Measurements from ENCODE around the gene SLC13A2.

Gene SLC13A2

DNA sequence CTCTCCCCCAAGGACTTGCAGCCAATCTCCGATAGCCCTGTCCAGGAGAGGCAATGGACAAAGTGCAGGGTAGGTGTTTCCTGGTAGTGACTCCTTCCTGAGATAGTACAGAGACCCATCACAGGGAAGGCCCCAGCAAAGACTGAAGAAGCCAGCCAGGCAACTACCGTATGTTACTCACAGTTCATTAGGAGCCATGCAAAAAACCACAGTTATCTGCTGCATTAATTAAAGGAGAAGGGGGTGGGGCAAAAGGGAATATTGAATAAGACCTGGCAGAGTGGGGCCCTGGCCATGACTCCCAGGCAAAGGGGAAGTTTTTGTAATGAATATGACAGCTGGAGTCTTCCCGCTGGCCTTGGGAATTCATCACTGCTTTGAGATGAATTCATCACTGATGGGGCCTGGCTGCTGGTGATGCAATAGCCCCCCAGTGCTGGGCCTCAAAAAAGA, 2.5 kb upstream of the SLC13A2 start:
- no peak for DNase-seq (ENCODE audit: low read depth in 1 of 2, low spot score in 1 of 2)

DNA sequence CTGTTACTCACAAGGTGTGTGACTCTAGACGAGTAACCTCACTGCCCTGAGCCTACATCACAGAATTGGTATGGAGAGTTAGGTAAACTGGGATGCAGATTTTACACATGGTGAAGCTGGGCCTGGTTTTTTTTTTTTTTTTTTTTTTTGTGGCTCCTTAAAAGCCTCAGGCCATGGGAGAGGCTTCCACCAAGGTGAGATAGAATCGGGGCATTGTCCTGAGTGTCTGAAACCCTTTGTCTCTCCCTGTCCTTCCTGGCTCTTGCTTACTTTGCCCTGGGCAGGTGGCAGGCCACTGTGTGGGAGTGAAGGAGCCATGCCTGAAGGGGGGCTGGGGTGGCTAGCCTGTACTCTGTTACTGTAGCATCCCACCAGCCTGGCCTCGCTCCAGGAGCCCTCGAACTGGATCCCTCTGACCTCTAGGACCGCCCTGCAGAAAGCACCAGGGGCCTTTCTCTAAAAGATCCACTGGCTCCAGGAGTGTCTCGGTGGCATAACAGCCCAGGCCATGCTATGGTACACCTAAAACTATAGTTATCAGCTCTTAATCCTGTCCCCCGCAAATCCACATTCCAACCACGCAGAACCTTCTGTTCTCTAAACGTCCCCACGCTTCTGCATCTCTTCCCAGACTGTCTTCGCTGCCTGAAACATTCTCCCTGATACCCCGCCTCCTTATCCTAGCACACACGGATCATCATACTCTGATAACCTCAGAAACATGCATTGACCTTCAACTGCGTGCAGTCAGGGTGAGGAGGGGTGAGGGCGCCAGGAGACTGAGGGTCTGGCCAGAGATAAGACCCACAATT, 1.7 kb upstream of the SLC13A2 start:
- DNase-seq (ENCODE audit: low read depth in 1 of 2, low spot score in 1 of 2): no peak

DNA sequence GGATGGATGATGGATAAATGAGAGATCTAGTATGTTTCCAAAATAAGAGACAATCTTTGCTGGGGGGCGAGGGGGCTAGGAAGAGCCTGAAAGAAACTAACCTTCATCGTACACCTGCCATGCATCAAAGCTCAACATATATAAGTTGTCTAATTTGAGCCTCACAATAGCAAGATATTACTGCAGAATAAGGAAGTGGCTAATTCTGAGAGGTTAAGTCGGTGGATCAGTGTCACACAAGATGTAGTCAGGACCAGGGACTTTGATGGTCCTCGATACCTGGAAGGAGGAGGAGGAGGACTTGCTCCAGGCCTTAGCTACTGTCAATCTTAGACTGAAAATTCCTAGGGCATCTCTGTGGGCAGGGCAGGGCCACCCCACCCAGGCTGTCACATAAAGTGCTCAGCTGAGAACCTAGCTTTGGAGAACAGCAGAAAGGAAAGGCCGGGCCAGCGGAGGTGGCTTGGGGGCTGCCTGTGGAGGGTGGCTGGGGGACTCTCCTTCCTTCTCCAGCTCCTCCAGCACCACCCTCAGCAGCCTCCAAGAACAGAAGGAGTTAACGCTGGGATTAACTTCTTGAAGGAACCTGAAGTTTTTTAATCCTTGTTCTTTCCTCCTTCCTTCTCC, 460 bp upstream of the SLC13A2 start:
- no peak for DNase-seq (ENCODE audit: low read depth in 1 of 2, low spot score in 1 of 2)

DNA sequence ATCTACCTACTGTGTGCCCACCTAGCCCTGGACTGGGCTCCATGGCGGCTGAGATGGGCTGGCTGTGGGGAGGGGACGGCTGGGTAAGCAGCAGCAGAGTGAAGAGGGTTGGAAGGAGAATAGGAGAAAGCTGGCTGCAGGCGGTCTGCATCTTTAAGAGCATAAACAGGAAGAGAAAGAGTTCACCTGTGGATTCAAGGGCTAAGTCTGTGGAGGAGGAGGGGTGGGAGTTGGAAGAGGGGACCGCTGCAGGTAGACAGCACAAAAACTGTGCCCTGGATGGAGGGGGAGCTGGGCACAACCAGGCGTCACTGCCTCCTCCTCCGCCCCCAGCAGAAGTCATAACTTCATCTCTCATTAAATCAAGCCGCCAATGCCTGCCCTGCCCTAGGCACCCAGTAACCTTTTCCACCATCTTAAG, 677 bp downstream of the SLC13A2 start:
- no peak for DNase-seq (ENCODE audit: low read depth in 1 of 2, low spot score in 1 of 2)

DNA sequence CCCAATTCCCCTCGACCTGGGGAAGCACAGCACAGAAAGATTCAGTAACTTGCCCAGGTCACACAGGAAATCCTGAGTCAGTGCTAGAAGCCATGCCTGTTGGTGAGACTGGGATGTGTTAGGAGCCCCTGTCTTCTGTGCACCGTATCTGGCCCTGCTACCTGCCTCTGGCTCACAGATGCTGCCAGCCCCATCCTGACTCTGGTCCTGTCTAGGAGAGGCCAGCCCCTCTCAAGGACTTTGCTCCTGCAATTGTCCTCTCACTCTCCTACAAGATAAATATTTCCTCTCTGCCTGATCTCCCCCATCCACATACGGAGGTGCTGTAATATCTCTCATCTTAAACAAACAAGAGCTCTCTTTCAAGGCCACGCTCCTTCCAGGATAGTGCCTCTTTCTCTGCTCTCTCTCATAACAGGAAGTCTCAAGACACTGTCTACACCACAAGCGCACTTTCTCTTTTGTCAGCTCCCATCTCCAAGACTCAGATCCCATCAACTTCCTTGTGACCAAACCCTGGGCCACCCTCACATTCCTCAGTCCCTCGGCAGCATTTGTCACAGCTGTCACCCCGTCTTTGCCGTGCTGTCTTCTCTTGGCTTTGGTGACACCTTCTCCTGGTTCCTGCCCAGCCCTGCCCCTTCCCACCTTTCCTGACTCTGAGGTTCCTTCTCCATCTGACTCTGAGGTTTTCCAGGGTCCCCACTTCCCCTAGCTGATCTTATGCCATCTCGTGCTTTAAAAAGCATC, 1.9 kb downstream of the SLC13A2 start:
- DNase-seq (ENCODE audit: low read depth in 1 of 2, low spot score in 1 of 2): no peak

DNA sequence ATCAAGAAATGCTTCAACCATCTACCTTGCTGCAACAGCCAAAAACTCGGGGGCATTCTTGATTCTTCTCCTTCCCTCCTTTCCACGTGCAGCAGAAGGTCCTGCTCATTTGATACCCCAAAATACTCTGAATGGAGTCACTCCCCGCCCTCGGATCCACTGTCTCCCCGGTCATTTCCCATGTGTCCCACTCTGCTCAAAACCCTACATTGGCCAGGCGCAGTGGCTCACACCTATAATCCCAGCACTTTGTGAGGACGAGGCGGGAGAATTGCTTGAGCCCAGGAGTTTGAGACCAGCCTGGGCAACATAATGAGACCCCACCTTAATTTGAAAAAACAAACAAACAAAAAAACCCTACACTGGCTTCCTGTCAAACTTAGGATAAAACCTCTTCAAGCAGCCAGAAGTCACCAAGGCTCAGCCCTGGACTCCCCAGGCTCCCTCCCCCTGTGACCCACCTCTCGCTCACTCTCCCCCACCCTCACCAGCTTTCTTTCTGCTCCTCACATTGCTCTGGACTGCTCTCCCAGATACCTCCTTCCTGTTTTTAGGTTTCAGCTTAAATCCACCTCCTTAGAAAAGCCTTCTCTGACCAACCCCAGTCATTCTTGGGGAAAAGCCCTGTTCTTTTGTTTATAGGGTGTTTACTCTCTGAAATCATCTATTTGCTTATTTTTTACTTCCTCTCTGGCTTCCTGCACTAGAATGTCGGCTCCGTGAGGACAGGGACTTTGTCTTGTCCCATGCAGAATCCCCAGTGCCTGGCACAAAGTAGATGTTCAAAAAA, 2.8 kb downstream of the SLC13A2 start:
- DNase-seq (ENCODE audit: low read depth in 1 of 2, low spot score in 1 of 2): no peak

DNA sequence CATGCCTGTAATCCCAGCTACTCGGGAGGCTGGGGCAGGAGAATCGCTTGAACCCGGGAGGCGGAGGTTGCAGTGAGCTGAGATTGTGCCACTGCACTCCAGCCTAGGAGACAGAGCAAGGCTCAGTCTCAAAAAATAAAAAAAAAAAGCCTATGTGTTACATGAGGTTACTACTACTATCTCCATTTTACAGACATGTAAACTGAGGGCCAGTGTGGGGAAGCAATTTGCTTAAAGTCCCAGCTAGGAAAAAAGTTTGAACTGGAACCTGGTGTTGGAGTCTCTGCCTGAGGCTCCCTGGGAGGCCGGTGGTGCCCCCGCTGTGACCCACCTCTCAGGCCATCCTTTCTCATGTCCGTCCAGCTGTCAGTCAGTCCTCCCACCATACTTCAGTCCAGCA, 4.5 kb downstream of the SLC13A2 start:
- no peak for DNase-seq (ENCODE audit: low read depth in 1 of 2, low spot score in 1 of 2)

DNA sequence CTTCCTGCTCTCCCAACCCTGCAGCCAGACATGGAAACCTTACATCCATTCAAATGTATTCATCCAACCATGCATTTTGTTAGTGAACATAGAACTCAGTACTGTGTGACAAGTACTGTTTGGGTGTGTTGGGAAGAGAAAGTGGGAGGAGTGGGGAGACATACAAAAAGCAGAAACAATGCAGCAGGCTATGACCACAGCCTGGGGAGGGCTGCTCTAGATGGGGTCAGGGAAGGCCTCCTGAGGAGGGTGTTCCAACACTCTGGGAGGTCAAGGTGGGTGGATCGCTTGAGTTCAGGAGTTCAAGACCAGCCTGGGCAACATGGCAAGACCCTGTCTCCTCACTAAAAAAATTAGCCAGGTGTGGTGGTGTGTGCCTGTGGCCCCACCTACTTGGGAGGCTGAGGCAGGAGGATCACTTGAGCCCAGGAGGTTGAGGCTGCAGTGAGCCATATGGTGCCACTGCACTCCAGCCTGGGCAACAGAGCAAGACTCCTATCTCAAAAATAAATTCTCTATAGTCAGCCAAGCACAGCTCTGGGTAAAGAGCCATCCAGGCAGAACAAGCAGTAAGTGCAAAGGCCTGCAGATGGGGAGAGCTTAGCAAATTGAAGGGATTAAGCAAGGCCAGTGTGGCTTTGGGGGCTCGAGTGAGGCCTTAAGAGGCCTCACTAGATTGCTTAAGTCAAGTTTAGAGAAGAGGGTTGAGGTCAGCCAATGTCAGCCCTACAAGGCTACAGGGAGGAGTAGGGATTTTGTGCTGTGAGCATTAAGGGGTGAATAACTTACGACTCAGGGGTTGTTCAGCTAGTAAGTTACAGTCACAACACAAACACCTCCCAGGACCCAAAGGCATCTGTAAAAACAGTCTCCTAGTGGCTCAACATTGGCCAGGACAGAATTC, 5.5 kb downstream of the SLC13A2 start:
- no peak for DNase-seq (ENCODE audit: low read depth in 1 of 2, low spot score in 1 of 2)

DNA sequence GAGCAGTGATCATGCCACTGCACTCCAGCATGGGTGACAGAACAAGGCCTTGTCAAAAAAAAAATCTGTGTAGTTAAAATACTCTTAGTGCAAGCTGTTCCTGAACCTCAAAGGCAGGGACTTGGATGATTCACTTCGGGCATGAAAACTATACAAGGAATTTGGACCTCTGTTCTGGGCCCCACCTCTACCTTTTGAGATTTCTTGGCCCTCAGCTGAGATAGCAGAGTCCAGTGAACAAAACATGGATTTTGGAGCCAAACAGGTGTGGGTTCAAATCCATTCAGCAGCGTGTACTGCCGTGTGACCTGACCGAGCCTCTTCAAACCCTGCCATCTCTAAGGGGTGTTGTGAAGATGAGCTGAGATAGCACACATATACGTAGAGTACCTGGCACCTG, 6.8 kb downstream of the SLC13A2 start:
- DNase-seq (ENCODE audit: low read depth in 1 of 2, low spot score in 1 of 2): no peak

DNA sequence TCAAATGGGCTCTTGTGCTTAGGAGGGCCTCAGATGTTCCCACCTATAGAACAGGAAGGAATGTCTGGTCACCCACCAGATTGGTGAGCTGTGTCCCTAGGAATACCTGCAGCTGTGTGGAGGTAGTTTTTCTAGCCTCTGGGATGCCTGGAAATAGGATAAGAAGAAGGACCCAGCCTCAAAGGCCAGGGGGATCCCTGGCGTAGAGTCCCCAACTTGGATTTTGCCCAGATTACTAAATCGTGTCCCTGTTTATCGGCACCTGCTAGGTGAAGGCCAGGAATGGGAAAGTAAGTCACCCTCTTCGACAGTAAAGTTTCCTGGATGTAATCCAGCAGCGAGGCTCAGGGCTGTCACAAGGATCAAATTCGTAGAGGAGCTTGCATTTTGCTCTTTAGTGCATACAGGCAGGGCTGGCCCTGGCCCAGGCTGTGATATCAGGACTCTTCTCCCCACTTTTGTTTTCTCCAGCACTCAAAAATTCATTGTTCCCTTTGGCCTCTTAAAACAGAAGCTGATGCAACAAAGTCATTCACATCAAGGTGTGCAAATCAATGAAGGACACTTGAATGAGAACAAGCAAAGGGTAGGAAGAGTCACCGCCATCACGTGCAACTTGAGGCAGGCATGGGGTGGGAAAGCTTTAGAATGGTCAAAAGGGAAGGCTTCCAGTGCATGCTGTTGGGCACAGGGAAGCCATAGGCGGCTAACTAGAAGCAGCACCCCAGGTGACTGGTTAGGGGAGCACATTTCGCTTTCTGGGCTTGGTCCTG, 7.5 kb downstream of the SLC13A2 start:
- DNase-seq (ENCODE audit: low read depth in 1 of 2, low spot score in 1 of 2): no peak

DNA sequence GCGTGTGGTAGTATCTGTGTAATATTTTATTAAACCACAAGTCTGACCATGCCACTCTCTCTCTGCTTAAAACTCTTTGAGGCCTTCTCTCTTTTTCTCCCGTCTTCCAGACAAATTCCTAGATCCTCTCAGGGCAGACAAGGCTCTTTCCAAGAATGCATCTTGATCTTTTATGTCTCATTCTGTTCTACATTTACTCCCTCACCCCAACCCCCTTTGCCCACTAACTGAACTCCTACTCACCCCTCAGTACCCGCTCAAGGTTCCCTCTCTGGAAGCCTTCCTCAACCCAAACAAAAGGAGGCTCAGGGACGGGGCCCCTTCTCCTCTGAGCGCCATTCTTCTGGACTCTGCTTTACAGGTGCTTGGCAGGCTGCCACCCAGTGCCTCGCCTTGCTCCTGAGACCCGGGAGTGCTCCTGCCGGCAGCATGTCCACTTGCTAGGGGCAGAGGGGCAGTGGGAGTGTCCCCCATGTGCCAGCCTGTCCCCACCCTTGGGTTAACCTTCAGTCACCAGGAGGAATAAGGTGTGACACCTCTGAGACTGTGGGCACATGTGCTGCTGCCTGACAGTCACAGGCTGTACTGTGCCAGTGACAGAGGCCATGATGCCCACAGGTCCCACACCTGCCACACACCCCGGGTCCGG, 9.2 kb downstream of the SLC13A2 start:
- no peak for DNase-seq (ENCODE audit: low read depth in 1 of 2, low spot score in 1 of 2)

DNA sequence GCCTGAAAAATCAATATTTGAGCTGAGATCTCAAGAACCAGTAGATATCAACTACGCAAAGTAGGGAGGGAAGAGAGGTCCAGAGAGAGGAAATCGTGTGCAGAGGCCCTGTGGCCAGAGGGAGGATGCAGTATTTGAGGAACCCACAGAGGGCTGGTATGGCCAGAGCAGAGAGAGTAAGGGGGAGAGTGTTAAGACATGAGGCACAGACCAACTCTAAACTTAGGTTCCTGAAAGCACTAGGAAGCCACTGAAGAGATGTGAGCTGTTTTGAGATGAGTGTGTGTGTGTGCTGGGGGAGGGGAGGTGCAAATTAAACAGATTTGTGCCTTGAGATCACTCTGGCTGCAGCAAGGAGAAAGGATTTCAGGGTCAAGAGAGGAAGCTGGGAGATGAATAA, 10.9 kb downstream of the SLC13A2 start:
- DNase-seq (ENCODE audit: low read depth in 1 of 2, low spot score in 1 of 2): no peak

DNA sequence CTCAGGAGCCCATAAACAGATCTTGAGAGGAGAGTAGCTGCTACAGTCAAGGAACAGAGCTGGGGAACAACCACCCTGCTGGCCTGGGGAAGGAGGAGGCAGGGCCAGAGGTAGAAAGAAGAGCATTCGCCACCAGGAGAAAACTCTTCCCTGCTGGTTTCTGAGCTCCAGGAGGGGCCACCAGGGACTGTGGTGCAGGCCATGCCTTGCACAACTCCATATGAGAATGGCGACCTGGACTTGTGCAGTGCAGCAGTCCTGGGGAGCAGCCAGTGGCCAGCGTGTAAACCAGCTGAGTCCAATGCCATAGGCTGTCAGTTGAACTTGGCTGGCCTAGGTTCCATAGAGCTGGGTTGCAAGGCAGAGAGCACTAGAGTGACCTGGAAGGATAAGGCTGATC, 11.6 kb downstream of the SLC13A2 start:
- DNase-seq (ENCODE audit: low read depth in 1 of 2, low spot score in 1 of 2): no peak

DNA sequence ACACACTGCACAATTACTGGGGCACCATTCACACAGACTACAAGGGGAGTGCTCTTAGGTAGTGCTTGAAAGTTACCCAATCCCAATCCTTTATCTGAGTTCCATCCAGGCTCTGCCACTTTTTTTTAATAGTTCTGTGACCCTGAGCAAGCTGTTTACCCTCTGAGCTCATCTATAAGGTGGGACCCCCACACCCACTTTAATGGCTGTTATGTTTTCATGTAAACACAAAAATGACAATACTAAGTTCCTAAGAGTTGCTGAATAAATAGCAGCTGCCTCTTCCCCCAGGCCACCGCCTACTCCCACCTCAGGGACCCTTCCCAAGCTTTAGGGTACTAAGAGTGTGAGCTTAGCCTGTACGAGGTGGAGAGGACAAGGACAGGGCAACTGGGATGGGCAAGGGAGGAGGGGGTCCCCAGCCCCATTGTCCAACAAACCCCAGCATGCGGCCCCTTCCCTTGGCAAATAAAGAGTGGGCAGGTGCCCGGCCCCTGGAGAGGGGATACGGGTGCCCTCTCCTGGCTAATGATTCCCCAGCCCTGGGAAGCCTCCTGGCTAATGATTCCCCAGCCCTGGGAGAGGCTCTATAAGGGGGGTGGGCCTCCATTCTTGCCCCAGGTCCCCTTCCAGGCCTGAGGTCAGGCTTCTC, 14.6 kb downstream of the SLC13A2 start:
- DNase-seq (ENCODE audit: low read depth in 1 of 2, low spot score in 1 of 2): no peak

DNA sequence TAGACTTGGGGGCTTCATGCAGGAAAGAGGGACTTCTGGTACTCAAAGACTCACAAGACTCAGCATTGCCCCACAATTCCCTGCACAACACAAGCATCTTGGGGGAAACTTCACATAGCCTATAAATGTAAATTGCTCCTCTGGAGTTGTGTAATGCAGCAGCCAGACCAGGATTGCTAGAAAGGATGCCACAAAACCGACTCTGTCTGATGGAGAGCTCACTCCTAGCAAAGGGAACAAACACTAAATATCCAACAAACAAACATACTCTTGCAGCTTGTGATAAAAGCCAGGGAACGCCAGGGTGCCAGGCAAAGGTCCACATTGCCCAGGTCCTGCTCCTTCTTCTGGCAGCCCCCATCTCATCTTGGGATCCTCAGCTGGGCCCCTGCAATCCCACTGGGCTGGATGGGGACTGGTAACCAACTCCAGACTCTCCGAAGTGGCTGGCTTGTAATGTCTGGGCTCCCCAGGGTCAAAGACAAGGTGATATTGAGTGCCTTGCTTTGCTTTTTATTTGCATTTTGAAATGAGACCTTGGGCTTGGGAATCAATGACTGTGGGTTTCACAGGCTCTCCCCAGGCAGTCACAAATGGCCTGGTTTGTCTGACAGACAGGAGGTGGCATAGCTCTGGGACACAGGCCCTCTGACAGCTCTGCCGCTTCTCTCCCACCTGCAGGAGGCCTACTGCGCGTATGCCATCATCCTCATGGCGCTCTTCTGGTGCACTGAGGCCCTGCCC, 15.3 kb downstream of the SLC13A2 start:
- DNase-seq (ENCODE audit: low read depth in 1 of 2, low spot score in 1 of 2): no peak

DNA sequence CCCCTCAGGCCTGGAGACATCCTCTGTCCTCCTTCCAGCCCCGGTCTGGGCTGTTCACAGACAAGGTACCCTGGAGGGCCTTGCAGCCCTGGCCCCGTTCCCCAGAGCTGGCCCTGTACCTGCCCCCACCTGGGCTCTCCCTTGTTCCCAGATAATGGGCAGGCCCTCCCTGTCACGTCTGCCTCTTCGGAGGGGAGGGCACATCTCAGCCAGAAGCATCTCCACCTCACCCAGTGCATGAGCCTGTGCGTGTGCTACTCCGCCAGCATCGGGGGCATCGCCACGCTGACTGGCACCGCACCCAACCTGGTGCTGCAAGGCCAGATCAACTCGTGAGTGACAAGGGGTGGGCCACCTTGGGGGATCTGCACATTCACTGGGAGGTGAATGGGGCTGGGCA, 17.8 kb downstream of the SLC13A2 start:
- DNase-seq (ENCODE audit: low read depth in 1 of 2, low spot score in 1 of 2): no peak

DNA sequence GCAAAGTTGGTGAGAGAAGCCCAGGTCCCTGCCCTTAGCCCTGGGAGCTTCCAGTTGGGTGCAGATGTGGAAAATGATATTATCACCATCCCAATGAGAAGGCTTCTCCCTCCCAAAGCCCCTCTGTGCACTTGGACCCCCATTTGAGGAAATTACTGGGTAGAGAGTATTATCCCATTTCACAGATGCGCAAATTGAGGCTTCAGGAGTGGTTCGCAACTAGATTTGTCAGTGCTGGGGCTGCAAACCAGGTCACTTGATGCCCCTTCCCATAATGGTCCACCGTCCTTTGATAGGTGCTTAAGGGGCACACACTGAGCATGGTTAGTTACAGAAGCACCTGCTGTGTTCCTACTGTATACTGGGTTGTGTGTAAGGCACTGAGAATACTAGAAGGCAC, 18.4 kb downstream of the SLC13A2 start:
- no peak for DNase-seq (ENCODE audit: low read depth in 1 of 2, low spot score in 1 of 2)
